DMS79 treated with DMSO at 0.1 percent for 48 hours (cell line): Measurements from ENCODE around the gene GTPBP4.
"Not testable (repeated sequence)": the region's sequence is repeated elsewhere in the genome, so short reads cannot be mapped to it uniquely, and the experiment has no call there.

ENCODE experiments used
- DNase-seq: peaks from one replicate; lab custom pipeline; 2025; lab: John Stamatoyannopoulos, UW

The GTPBP4 gene

GRCh38 chr10:1057106-1057657 lies 68.9 kb downstream of the GTPBP4 start:
- DNase-seq, result no peak

GRCh38 chr10:1058017-1058416 lies 69.8 kb downstream of the GTPBP4 start:
- no peak for DNase-seq

- DNase-seq, result no peak
These were observed 71.7 kb downstream of the GTPBP4 start for GRCh38 chr10:1059902-1060301.

- no peak for DNase-seq
These were observed 73.9 kb downstream of the GTPBP4 start for GRCh38 chr10:1061930-1062774.

- DNase-seq, result no peak
These were observed 75.1 kb downstream of the GTPBP4 start for GRCh38 chr10:1063232-1063865.

GRCh38 chr10:1064964-1065247 lies 76.7 kb downstream of the GTPBP4 start:
- no peak for DNase-seq

- not testable (repeated sequence) for DNase-seq
These were observed 78.5 kb downstream of the GTPBP4 start for GRCh38 chr10:1066734-1067133.

- no peak for DNase-seq
These were observed 80.4 kb downstream of the GTPBP4 start for GRCh38 chr10:1068380-1069361.
